Left lobe of liver (tissue), 2 donors: ENCODE results near the gene MYOT. TPM values are rescaled to one million over a fixed set of nuclear protein-coding genes. Genes with fewer than 3 reads are reported as not detected.

Experiments
- ATAC-seq: fragments of 200-7000 bp; cut with Tn5 transposase; one replicate; pipeline ENCODE4 v1.9.1; 2020; ENCODE audit warnings: mild to moderate bottlenecking, moderate library complexity
- DNase-seq: peaks from one replicate; pipeline ENCODE4 v3.0.0-alpha.2; 2020; ENCODE audit warnings: low spot score
- total RNA-seq: library from RNA; stranded (reverse); gene quantifications from one replicate; pipeline ENCODE4 v1.2.1, GENCODE V29; 2021
- donor health status: DM: no; HTN: no; CAD: no; lungs with moderate emphysema.
- donor health status: DM: no; HTN: yes; CAD: no.

The MYOT gene
- total RNA-seq, 1 donor from 2014 or later, result not detected

DNA sequence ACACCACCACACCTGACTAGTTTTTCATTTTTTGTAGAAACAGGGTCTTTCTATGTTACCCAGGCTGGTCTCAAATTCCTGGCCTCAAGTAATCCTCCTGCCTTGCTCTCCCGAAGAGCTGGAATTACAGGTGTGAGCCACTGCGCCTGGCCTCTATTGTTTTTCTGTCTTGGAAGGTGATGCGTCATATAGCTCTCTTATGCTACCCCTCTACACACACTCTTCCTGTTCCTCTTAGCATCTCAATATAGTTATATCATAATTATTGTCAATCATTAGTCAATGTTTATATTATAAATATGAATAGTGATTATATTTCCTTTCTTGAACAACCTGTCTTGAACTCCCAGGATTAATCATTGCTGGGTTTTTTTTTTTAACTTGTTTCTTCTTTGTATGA, 28.9 kb downstream of the MYOT start:
- ATAC-seq (no peak), DNase-seq (no peak)

DNA sequence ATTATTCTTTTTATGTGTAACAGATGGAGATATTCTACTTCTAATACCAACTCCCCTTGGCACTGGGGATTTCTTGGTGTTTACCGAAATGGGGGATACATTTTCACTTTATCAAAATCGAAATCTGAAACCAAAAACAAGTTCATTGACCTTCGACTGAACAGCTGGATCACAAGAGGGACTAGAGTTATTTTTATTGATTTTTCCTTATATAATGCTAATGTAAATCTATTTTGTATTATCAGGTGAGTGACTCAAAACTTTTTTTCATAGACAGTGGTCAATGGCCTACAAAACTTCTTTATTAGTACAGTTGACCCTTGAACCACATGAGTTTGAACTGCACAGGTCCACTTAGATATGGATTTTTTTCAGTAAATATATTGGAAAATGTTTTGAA, 31.8 kb downstream of the MYOT start:
- DNase-seq, result no peak
- ATAC-seq, result no peak

DNA sequence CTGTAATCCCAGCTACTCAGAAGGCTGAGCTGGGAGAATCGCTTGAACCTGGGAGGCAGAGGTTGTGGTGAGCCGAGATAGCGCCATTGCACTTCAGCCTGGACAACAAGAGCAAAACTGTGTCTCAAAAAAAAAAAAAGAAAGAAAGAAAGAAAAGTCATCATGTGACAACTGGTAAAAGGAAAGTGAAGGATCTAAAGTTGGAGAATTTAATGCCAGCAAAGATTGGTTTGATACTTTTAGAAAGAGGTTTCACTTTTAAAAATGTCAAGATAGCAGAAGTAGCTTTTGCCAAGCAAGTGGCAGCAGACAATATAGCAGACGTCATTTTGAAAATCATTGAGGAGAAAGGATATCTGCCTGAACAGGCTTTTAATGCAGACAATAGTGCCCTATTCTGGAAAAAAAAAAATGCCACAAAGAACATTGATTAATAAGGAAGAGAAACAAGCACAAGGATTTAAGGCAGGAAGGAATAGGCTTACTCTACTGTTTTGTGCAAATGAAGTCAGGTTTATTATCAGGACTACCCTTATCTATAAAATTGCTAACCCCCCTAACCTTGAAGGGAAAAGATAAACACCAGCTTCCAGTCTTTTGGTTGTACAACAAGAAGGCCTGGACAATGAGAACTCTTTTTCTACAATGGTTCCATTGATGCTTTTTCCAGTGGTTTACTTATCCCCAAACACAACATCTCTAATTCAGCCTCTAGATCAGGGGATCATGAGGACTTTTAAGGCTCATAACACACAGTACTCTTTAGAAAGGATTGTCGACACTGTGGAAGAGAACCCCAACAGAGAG, 33.6 kb downstream of the MYOT start:
- ATAC-seq (no peak), DNase-seq (no peak)

DNA sequence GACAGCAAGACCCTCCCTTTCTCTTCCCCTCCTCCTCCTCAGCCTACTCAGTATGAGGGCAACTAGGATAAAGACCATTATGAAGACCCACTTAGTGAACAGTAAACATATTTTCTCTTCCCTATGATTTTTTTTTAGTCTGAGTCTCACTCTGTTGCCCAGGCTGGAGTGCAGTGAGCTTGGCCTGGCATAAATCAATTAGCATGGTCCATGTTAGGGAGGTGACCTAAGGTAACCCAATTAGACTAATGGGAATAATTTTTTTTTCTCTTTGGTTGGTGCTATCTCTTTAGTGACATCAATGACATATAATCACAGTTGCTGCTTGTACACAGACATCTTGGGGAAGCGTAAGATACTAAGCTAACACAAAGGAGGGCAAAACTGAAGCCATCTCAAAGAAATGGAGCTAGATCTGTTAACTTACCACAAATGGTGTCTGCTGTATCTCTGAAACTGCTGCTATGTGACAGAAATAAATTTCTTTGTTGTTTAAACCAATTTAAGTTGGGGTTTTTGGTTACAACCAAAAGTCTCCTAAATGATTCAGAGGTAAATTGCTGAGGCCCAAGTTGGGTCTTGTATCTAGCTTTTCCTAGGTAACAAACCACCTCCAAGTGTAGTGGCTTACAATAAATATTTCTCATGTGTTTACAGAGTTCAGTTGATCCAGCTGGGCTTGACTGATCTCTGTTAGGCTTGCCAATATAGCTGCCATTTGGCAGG, 34.9 kb downstream of the MYOT start:
- DNase-seq, result no peak

DNA sequence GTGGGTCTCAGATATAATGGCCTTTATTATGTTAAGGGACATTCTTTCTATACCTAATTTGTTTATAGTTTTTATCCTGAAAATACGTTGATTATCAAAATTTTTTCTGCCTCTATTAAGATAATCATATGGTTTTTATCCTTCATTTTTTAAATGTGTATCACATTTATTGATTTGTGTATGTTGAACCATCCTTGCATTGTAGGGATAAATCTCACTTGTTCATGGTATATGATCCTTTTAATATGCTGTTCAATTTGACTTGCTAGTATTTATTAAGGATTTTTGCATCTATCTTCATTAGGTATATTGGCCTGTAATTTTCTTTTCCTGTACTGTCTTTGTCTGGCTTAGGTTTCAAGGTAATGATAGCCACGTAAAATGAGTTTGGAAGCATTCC, 47.1 kb downstream of the MYOT start:
- no peak for DNase-seq
- ATAC-seq, result no peak

More for the DNA sequence above, 34.9 kb downstream of the MYOT start:
- ATAC-seq, result no peak

DNA sequence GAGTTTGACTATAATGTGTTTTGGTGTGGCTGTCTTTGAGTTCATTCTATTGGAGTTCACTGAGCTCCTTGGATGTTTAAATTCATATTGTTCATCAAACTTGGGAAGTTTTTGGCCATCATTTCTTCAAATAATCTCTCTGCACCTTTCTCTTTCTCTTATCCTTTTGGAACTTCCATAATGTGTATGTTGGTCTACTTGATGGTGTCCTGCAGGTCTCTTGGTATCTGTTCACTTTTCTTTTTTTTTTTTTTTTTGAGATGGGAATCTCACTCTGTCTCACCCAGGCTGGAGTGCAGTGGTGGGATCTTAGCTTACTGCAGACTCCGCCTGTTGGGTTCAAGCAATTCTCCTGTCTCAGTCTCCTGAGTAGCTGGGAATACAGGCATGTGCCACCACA, 49.3 kb downstream of the MYOT start:
- ATAC-seq, result no peak
- DNase-seq, result no peak

DNA sequence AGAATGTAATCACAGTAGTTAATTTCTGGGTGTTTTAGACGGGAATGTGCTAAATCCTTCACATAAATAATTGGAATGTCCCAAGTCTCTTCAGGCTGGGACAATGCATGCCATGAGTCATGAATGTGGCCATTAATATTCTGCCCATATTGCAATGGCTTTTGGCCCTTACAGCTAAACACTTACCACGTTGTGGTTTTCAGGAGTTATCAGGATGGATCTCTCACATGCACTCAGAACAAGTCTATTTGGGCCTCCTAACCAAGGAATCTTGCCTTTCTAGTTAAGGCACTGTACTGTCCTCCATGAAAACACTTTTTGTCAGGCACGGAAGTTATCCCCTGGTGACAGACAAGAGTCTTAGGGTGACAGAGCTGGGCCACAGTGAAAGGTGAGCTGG, 54.3 kb downstream of the MYOT start:
- DNase-seq, result no peak
- ATAC-seq, result no peak

DNA sequence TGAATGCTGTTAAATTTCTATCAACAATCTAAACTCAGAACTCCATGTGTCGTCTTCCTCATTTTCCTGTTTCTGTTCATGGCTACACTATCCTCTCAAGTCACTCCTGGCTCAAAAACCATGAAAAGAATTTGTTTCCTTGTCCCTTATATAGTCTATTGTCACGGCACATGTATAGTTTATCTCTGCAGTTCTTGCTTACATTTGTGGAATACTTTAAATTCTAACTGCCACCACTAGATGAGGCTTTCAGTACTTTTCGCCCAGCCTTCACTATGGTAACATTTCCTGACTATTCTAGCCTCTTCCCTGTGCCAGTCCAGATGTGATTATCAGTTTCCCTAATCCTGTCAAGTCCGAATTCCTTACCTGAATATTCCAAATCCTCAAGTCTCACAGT, 56.2 kb downstream of the MYOT start:
- ATAC-seq, result no peak
- no peak for DNase-seq

DNA sequence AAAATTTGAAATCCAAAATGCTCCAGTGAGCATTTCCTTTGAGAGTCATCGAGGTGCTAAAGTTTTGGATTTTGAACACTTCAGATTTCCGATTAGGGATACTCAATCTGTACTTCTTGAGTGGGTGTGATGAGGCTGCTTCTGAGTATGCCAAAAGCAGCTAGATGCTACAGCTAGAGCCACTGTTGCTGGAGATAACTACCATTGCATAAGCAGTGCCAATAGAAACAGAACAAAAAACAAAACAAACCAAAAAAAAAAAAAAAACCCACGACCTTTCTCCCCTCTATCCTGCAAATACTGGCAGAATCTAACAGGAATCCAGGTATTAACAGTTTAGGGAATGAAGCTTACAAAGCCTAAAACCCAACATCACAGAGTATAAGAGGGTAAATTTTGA, 65.1 kb downstream of the MYOT start:
- DNase-seq (no peak), ATAC-seq (no peak)

DNA sequence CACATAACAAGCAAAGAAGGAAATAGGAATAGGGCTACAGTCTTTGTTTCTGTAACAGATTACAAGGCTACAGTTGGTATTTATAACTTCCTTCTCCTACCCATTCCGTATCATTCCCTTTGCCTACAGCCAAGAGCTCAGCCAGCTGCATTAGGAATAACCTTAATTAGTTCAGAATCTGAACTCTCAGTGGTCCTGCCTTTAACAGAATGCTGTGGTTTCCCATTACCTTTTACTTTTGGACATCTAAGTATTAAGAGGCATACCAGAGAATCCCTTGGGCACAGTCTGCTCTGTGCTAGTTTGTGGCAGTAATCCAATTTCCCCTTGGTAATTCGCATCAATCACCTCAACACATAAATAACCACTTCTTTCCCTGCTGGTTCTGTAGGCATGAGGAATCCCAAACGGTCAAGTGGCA, 65.8 kb downstream of the MYOT start:
- no peak for ATAC-seq
- DNase-seq, result no peak

DNA sequence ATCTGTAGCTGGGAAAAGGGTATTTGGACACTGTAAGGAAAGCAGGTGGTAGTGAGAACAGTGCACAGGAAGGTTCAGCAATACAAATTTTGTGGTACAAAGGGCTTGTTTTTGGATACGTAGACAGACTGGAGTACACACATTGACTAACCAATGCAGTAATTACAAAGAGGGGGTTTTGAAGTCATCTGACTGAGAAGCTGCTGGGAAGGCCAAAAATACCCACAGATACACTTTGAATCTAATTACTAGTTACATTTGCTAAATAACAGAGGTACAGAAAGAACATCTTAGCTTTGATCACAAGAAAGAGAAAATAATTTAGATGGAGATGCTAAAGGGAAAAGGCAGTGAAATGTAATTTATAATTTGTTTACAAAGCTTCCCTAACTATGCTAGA, 67.5 kb downstream of the MYOT start:
- no peak for ATAC-seq
- DNase-seq, result no peak

DNA sequence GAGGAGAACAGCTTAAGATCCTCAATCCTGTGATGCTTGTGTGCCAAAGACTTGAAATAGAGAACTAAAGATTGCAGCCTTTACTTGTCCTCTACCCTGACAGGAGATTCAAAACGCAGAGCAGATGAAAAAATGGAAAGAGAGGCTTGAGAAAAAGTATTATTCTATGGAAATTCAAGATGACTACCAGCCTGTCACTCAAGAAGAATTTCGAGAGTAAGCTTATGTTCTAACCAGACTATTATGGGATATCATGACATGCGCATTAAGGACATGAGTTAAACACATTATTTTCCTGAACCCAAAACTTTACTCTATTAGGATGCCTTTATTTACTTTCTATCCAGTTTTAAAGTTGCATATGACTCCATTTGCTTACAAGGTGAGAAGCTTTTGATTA, 68.0 kb downstream of the MYOT start:
- DNase-seq (no peak), ATAC-seq (no peak)

Other genes with a start within 250 kb of the MYOT start
- gene KLHL3, start 131.8 kb upstream of the MYOT start, total RNA-seq, result 10.6 TPM
- 8.6 TPM for gene HNRNPA0, start 113.5 kb upstream of the MYOT start, total RNA-seq
- not detected for gene PKD2L2, start 21.6 kb downstream of the MYOT start, total RNA-seq
- 8.0 TPM for gene FAM13B, start 165.2 kb downstream of the MYOT start, total RNA-seq
- not detected for gene WNT8A, start 216.2 kb downstream of the MYOT start, total RNA-seq